Suprapubic skin (tissue), 3 donors: ENCODE data around the gene CTNNA3.

ENCODE experiments used
- CTCF ChIP-seq, 2 donors: fragments of 200-600 bp in 1 of 2; fragments of 450-650 bp in 1 of 2; sonication (generic) in 1 of 2; IDR thresholded peaks; one replicate each; pipeline ENCODE4 v1.5.1; 2016 to 2019; ENCODE audit warnings: antibody characterized with exemption in 2 of 2, mild to moderate bottlenecking in 1 of 2, moderate library complexity in 1 of 2
- POLR2A ChIP-seq, 2 donors: fragments of 450-650 bp; IDR thresholded peaks; one replicate each; pipeline ENCODE4 v1.6.1; 2017; ENCODE audit warnings: antibody characterized with exemption in 2 of 2, mild to moderate bottlenecking in 2 of 2, moderate library complexity in 2 of 2

GRCh38 chr10:65940816-65941662, 1755.0 kb downstream of the CTNNA3 start:
- no peak for TF ChIP-seq CTCF (IDR thresholded peaks at IDR 0.05)
- no peak for TF ChIP-seq POLR2A (IDR thresholded peaks at IDR 0.05)
